H9 (cell line): ENCODE results near the gene TOR1B. TPM values are rescaled to one million over a fixed set of nuclear protein-coding genes. Genes with fewer than 3 reads are reported as not detected.

Experiments used
- DNase-seq: peaks from one replicate; pipeline ENCODE4 v3.0.0-alpha.2; 2017
- H2AFZ ChIP-seq: one replicate; pipeline ENCODE4 v1.6.1; 2013; ENCODE audit warnings: mild to moderate bottlenecking, low read length, control low read depth, moderate library complexity
- H2AK5ac ChIP-seq: 2 replicates; pipeline ENCODE4 v1.6.1; 2013; ENCODE audit warnings: low read length, control low read depth, mixed read lengths; ENCODE audit not compliant: insufficient read length
- H2BK120ac ChIP-seq: one replicate; pipeline ENCODE4 v1.6.1; 2013; ENCODE audit warnings: low read depth, mild to moderate bottlenecking, low read length, control low read depth, inconsistent platforms; ENCODE audit not compliant: poor library complexity, severe bottlenecking
- H2BK12ac ChIP-seq: 2 replicates; pipeline ENCODE4 v1.6.1; 2013; ENCODE audit warnings: low read length, control low read depth, mixed read lengths, low read depth; ENCODE audit not compliant: insufficient read length
- H2BK15ac ChIP-seq: 2 replicates; pipeline ENCODE4 v1.6.1; 2013; ENCODE audit warnings: low read depth, low read length, control low read depth
- H2BK20ac ChIP-seq: one replicate; pipeline ENCODE4 v1.6.1; 2013; ENCODE audit warnings: low read depth, mild to moderate bottlenecking, low read length, control low read depth, inconsistent platforms; ENCODE audit not compliant: poor library complexity, severe bottlenecking
- H2BK5ac ChIP-seq: 2 replicates; pipeline ENCODE4 v1.6.1; 2013; ENCODE audit warnings: low read length, control low read depth, mixed read lengths; ENCODE audit not compliant: insufficient read length
- H3K14ac ChIP-seq: 2 replicates; pipeline ENCODE4 v1.6.1; 2013; ENCODE audit warnings: low read length, control low read depth; ENCODE audit not compliant: insufficient read depth
- H3K18ac ChIP-seq: 2 replicates; pipeline ENCODE4 v1.6.1; 2013; ENCODE audit warnings: low read depth, mild to moderate bottlenecking, mixed read lengths, low read length, control low read depth; ENCODE audit not compliant: insufficient read length
- H3K23ac ChIP-seq: 2 replicates; pipeline ENCODE4 v1.6.1; 2013; ENCODE audit warnings: low read length, control low read depth, mixed read lengths, low read depth; ENCODE audit not compliant: insufficient read length
- H3K23me2 ChIP-seq: 2 replicates; pipeline ENCODE4 v1.6.1; 2013; ENCODE audit warnings: low read depth, mild to moderate bottlenecking, mixed read lengths, low read length, control low read depth; ENCODE audit not compliant: insufficient read length, poor library complexity, severe bottlenecking
- H3K27ac ChIP-seq: 2 replicates; pipeline ENCODE4 v1.5.1; 2013; ENCODE audit warnings: low read length, control low read depth, mixed read lengths, low read depth; ENCODE audit not compliant: insufficient read length
- H3K27me3 ChIP-seq: 2 replicates; pipeline ENCODE4 v1.6.1; 2013; ENCODE audit warnings: low read length, control low read depth, inconsistent platforms; ENCODE audit not compliant: insufficient read depth
- H3K4ac ChIP-seq: 2 replicates; pipeline ENCODE4 v1.6.1; 2013; ENCODE audit warnings: low read depth, mild to moderate bottlenecking, control low read depth, inconsistent platforms, low read length, moderate library complexity
- H3K4me1 ChIP-seq: 2 replicates; pipeline ENCODE4 v1.6.1; 2013; ENCODE audit warnings: low read length, control low read depth, inconsistent platforms; ENCODE audit not compliant: insufficient read depth
- H3K4me2 ChIP-seq: 2 replicates; pipeline ENCODE4 v1.6.1; 2013; ENCODE audit warnings: low read length, control low read depth, mixed read lengths; ENCODE audit not compliant: insufficient read length, insufficient read depth
- H3K56ac ChIP-seq: 2 replicates; pipeline ENCODE4 v1.6.1; 2013; ENCODE audit warnings: low read depth, mild to moderate bottlenecking, mixed read lengths, low read length, control low read depth; ENCODE audit not compliant: insufficient read length
- H3K79me1 ChIP-seq: 2 replicates; pipeline ENCODE4 v1.6.1; 2013; ENCODE audit warnings: low read depth, mild to moderate bottlenecking, moderate library complexity, low read length, control low read depth, inconsistent platforms; ENCODE audit not compliant: insufficient read depth, poor library complexity, severe bottlenecking
- H3K79me2 ChIP-seq: 2 replicates; pipeline ENCODE4 v1.6.1; 2013; ENCODE audit warnings: low read length, control low read depth, inconsistent platforms; ENCODE audit not compliant: insufficient read depth
- H3K9ac ChIP-seq: 2 replicates; pipeline ENCODE4 v1.6.1; 2013; ENCODE audit warnings: low read length, control low read depth, mixed read lengths; ENCODE audit not compliant: insufficient read length; ENCODE audit errors: extremely low read depth
- H3K9me3 ChIP-seq: one replicate; pipeline ENCODE4 v1.6.1; 2013; ENCODE audit warnings: low read depth, low read length, inconsistent platforms; ENCODE audit not compliant: control insufficient read depth
- H3T11ph ChIP-seq: one replicate; pipeline ENCODE4 v1.6.1; 2013; ENCODE audit warnings: mild to moderate bottlenecking, low read length, control low read depth, inconsistent platforms
- H4K20me1 ChIP-seq: one replicate; pipeline ENCODE4 v1.6.1; 2013; ENCODE audit not compliant: control insufficient read depth, insufficient read length, insufficient read depth
- H4K5ac ChIP-seq: 2 replicates; pipeline ENCODE4 v1.6.1; 2013; ENCODE audit warnings: low read depth, mild to moderate bottlenecking, mixed read lengths, low read length, control low read depth; ENCODE audit not compliant: insufficient read length
- H4K8ac ChIP-seq: replicated peaks from 2 replicates; pipeline ENCODE4 v1.6.1; 2013; ENCODE audit warnings: low read length, control low read depth, mixed read lengths, low read depth; ENCODE audit not compliant: insufficient read length
- H4K91ac ChIP-seq: 2 replicates; pipeline ENCODE4 v1.6.1; 2013; ENCODE audit warnings: low read depth, mild to moderate bottlenecking, moderate library complexity, mixed read lengths, low read length, control low read depth; ENCODE audit not compliant: insufficient read length
- H3K27ac Mint-ChIP-seq, 3 experiments: 2 replicates in 2 of 3; 3 replicates in 1 of 3; pipeline ENCODE4 v1.8.0; 2020 to 2021; ENCODE audit warnings: mixed read lengths in 3 of 3, mild to moderate bottlenecking in 1 of 3, moderate library complexity in 1 of 3
- H3K27me3 Mint-ChIP-seq: 2 replicates; pipeline ENCODE4 v1.8.0; 2021; ENCODE audit warnings: low read depth, mild to moderate bottlenecking, moderate library complexity, mixed read lengths
- H3K36me3 Mint-ChIP-seq, 3 experiments: 2 replicates in 2 of 3; 3 replicates in 1 of 3; pipeline ENCODE4 v1.8.0; 2020 to 2021; ENCODE audit warnings: low read depth in 3 of 3, mixed read lengths in 3 of 3; ENCODE audit not compliant: insufficient read depth in 1 of 3
- H3K4me1 Mint-ChIP-seq, 2 experiments: 2 replicates each; pipeline ENCODE4 v1.8.0; 2020; ENCODE audit warnings: mixed read lengths in 2 of 2
- H3K4me3 Mint-ChIP-seq, 2 experiments: 2 replicates in 1 of 2; 3 replicates in 1 of 2; pipeline ENCODE4 v1.8.0; 2020 to 2021; ENCODE audit warnings: mild to moderate bottlenecking in 2 of 2, mixed read lengths in 2 of 2, moderate library complexity in 1 of 2
- H3K9me3 Mint-ChIP-seq, 2 experiments: 2 replicates in 1 of 2; 3 replicates in 1 of 2; pipeline ENCODE4 v1.8.0; 2020; ENCODE audit warnings: mild to moderate bottlenecking in 2 of 2, mixed read lengths in 2 of 2, moderate library complexity in 1 of 2
- CTCF ChIP-seq: fragments of 200-600 bp; sonication (generic); conservative IDR thresholded peaks from 3 replicates; pipeline ENCODE4 v1.8.0; 2021; ENCODE audit warnings: antibody characterized with exemption, mild to moderate bottlenecking
- whole genome bisulfite sequencing: extraction: QIAGEN DNeasy Blood & Tissue Kit; methylation state at CpG from one replicate; pipeline ENCODE4 v1.1.7; 2013; ENCODE audit warnings: missing lambda C conversion rate, low lambda C conversion rate, mixed read lengths; ENCODE audit not compliant: insufficient read length; ENCODE audit errors: extremely low coverage; 5-methylcytosine and 5-hydroxymethylcytosine counted together
- total RNA-seq: library from RNA; stranded (reverse); gene quantifications from 2 replicates; pipeline ENCODE4 v1.2.1, GENCODE V29; 2021

TOR1B gene
- total RNA-seq, 1 experiment from 2014 or later: 18.1 TPM

DNA sequence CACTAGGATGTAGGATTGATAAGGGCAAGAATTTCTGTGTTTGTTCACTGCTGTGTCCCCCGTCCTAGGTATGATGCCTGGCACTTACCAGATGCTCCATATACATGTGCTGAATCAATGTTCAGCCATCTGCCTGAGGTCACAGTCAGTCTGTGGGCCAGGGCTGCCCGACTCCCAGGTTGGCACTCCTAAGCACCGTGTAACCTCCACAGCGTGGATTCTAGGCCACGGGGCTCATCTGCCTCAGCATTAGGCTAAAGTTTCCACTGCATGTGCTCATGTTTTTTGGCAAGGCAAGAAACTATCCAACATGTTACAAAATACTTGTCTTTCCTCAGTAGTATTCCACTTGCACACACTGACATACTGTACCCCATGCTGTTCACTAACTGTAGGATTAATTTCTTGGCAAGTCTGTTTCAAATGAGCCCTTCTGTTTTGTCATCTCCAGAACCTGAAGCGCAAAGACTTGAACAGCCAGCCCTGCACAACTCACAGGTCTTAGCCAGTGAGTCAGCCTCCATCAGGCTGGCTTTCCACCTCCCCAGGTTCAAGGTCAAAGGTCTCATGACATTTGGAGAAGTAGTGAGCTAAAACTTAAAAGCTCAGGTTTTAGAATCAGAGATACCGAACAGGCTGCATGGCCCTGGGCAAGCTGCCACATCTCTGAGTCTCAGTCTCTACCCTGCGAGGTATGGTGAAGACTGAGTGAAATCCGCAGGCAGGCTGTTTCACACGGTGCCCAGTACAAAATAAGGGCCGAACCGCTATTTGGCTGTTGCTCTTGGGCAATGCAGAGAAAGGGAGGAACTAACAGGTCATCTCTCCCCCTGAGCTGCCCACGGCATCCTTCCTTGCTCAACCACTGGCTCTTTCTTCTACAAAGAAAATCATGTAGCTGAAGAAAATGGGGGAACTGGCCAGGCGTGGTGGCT lies 13.8 kb downstream of the TOR1B start:
- H3K27me3 Mint-ChIP-seq: no peaks in the 10 kb centered on the region; the same call in 1 of the 2 replicates
- no peak overlapping the region for H3K4me3 Mint-ChIP-seq
- H4K8ac ChIP-seq: no peak overlapping the region

More for the DNA sequence above, 13.8 kb downstream of the TOR1B start:
- H4K91ac ChIP-seq: no peak overlapping the region
- no peak overlapping the region for H3K18ac ChIP-seq
- H3K9me3 ChIP-seq: no peaks in the 10 kb centered on the region
- H2AFZ ChIP-seq: no peak overlapping the region
- no peak for DNase-seq
- TF ChIP-seq CTCF: no peak
- no peak overlapping the region for H3K4me2 ChIP-seq
- H3K23ac ChIP-seq: no peak overlapping the region
- H4K5ac ChIP-seq: no peak overlapping the region
- H2BK12ac ChIP-seq: no peak overlapping the region
- H3K4me1 ChIP-seq: no peaks in the 10 kb centered on the region
- no peak overlapping the region for H3K27ac Mint-ChIP-seq
- no peak overlapping the region for H2AK5ac ChIP-seq
- H3T11ph ChIP-seq: no peak overlapping the region
- H3K79me2 ChIP-seq: no peaks in the 10 kb centered on the region
- no peak overlapping the region for H3K14ac ChIP-seq
- H3K56ac ChIP-seq: no peak overlapping the region
- H3K9ac ChIP-seq: no peak overlapping the region
- H3K23me2 ChIP-seq: no peaks in the 10 kb centered on the region
- H4K20me1 ChIP-seq: no peaks in the 10 kb centered on the region
- H2BK120ac ChIP-seq: no peak overlapping the region
- no peaks in the 10 kb centered on the region for H3K27me3 ChIP-seq
- no peaks in the 10 kb centered on the region for H3K4me1 Mint-ChIP-seq
- H3K79me1 ChIP-seq: no peaks in the 10 kb centered on the region
- peaks cover 32 to 85% (median 69%) of the 10 kb centered on the region in 3 experiments for H3K36me3 Mint-ChIP-seq
- no peak overlapping the region for H2BK5ac ChIP-seq
- H3K9me3 Mint-ChIP-seq: no peaks in the 10 kb centered on the region
- WGBS: no CpG with 5 or more reads among the region's 14 CpGs
- no peak overlapping the region for H3K4ac ChIP-seq
- no peak overlapping the region for H2BK20ac ChIP-seq
- no peak overlapping the region for H2BK15ac ChIP-seq
- no peak overlapping the region for H3K27ac ChIP-seq
